HG03039 (cell line): Measurements from ENCODE around the gene CYB5R3.

Source experiments
- ATAC-seq: cut with Tn5 transposase; IDR thresholded peaks from one replicate; pipeline ENCODE4 v1.9.1; 2021; ENCODE audit warnings: mild to moderate bottlenecking, moderate library complexity; ENCODE audit not compliant: unreplicated experiment

CYB5R3 gene

DNA sequence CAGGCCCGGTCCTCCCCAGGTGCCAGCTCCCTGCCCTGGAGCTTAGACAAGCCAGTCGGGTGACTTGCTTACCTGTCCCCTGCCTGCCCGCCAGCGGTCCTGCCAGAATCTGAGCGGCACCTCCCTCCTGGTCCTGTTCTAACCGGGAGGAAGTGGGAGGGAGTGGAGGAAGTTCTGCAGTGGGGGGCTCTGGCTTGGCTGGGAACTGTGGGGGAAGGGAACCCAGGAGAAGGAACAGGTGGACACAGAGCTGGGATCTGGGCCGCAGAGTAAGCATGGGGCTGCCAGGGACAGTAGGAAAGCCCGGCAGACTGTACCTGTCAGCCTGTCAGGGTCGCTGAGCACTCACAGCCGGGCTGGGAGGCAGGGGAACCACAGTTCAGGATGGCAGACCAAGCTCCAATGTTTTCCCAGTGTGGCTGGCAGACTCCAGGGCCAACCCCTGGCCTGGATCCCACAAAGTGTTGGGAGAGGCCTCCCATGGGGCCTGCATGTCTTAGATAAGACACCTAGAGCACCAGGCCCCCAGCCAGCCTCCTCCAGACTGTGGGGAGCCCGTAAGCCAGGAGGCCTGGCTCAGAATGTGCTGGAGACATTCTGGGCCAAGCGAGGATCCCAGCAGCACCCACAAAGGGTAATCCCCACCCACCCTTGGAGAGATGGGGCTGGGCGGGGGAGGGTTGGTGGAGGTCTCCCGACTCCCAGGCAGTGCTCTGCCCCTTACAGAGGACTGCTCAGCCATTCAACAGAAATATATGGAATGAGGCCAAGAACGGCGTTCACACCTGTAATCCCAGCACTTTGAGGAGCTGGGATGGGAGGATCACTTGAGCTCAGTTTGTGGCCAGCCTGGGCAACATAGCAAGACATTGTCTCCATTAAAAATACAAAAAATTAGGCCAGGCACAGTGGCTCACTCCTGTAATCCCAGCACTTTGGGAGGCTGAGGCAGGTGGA lies 2.3 kb downstream of the CYB5R3 start:
- no peak for ATAC-seq

DNA sequence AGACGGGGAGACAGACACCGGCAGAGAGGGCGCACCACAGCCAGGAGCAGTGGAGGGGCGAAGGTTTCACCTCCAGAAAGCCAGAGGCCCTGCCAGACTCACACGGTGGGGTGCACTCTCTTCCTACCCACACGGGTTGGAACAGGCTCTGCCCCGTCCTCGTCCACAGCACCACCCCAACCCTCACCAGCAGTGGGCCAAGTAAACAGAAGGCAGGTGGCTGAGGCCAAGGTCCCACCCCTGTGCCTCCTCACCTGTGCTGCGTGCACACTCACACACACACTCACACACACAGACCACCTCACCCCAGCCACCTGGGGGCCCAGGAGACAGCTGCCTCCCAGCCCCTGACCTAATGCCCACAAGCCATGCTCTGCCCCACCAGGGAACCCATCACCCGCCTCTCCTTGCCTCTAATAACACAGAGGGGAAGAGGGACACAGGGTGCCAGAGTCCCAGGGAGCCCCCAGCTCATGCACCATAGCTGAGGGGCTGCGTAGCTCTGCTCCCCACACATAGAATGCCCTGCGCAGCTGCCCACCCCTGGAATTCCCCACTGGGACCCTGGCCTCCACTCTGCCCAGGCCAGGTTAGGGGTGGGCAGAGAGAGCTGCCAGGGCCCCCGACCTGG lies 3.1 kb downstream of the CYB5R3 start:
- ATAC-seq, result no peak

DNA sequence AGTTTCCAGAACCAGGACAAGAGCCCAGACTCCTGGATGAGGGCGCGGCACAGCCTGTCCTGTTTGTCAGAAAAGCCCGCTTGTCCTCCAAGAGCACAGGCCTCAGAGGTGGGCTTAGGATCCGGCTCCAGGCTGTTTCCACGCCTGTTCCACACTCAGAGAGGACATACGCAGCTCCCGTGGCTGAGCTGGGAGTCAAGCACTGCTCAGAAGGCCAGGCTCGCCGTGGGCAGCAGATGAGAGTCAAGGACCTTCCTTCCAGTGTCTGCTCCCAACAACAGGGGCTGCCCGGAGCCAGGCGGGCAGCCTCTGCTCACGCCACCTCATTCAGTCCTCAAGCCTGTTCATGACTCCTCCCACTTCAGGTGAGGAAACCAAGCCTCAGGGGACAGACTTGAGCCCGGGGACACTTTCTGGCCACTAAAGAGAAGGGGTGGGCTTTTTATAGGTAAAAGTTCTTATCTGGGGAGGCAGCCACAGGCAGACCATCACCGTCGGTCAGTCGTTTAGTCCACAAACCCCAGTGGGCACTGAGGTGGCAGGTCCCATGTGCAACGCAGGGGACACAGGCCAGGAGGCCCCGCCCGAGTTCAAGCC lies 3.8 kb downstream of the CYB5R3 start:
- no peak for ATAC-seq

DNA sequence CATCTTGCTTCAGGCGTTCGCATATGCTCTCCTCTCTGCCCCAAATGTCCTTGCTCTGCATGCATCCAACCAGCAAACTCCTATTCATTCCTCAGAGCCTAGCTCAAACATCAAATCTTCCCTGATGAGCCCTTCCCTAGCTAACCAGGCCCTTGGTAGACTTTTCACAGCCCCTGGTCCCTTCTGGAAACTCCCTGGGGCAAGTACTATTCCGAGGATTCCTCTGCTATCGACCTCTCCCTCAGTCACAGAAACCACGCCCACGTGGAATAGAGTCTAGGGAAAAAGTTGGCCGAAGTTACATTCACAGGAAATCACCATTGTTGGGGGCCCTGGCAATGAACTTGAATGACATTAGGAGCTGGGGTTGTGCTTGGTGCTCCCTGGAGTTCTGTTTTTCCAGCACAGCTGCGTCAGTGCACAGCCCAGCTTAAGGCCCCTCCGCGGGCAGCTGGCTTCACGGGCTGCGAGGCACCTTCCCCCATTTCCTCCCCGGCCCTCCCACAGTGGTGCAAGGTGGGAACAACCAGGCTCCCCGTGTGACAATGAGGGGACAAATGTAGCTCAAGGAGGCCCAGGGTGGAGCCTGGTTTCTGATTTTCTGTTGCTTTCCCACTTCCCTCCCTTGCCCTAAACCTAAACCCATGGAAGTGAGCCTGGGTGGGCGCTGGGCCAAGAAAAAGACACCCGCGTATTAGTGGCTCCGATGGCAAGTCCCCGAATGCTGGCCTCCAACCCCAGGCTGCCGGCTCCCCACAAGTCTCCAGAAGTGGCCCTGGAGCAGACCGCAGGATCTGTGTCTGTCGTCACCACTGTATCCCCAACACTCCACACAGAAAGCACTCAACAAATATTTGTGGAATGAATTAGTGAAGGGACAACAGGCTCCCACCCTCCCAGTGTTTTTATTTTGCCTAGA lies 4.5 kb downstream of the CYB5R3 start:
- no peak for ATAC-seq

DNA sequence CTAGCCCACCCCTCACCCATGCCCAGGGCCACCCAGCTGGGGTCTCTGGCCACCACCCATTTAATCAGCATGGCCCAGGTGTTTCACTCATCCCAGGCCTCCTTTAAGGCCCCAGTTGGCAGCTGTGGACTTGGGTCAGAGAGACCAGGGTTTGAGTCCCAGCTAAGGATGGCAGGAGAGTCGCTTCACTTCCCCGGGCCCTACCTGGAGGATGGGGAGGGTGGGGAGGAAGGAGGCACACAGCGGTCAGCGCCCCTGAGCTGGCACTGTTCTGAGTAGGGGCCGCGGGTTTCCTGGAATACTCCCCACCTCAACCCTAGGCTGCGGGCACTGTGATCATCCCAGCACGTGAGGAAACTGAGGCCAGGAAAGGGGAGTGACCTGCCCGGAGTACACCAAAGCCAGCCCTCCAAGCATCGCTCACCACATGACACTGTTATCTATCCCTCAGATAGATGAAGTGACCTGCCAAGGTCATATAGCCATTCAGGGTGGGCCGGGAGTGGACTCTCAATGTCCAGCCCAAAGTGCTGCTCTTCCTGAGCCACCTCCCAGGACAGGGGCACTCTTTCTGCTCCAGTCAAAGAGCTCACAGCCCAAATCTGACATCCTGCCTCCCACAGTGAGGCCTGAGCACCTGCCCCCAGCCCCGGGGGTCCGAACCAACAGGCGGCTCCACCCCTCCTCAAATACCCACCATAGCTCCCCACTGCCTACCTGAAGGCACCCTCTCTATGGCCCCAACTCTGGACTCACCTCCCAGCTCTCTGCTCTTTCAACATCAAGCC lies 5.4 kb downstream of the CYB5R3 start:
- ATAC-seq, result no peak

DNA sequence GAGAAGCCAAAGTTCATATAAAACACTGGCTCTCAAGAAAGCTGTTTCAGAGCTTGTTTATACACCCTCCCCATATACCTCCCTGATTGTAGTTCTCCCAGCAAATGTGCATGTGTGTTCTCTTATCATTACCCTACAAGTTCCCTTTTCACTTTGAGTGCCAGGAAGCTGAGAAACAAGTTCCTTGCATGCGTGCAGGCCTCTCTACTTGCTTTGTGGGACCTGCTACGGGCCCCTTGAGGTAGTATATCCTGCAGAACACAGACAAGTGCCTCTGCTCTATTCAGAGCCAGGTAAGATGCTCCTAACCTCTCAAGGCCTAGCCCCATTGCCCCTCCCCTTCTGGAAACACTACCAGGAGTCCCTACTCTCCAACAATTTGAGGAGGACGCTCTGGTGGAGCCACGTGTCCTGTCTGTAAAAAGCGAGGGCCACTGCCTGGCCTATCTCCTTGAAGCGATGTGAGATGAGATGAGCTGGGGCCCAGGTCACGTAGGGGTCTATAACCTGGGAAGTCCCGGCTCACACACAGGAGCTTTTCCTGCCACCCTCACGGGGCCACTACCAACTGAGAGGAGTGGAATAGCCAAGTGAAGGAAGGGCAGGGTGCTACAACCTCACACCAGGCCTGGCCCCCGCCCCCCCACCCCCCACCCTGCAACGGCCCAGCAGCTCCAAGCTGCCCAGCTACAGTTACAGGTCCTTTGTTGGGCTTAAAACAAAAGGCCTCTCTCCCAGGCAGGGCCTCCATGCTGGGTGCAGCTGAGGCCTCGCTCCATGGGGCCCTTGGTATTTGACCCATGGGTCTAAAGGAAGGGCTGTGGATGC lies 6.2 kb downstream of the CYB5R3 start:
- no peak for ATAC-seq

DNA sequence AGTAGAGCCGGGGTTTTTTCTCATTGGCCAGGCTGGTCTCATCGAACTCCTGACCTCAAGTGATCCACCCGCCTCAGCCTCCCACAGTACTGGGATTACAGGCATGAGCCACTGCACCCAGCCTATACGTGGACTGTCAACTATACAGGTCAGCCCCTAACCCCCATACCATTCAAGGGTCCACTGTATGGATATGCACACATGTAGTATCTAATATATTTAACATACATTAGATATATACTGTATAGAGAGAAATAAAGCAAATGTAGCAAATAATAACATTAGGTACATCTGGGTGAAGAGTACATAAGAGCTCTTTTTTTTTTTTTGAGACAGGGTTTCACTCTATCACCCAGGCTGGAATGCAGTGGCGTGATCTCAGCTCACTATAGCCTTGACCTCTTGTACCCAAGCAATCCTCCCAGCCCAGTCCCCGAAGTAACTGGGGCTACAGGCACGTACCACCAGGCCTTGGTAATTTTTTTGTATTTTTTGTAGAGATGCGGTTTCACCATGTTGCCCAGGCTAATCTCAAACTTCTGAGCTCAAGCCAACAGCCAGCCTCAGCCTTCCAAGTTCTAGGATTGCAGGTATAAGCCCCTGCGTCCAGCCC lies 7.3 kb downstream of the CYB5R3 start:
- ATAC-seq, result no peak

DNA sequence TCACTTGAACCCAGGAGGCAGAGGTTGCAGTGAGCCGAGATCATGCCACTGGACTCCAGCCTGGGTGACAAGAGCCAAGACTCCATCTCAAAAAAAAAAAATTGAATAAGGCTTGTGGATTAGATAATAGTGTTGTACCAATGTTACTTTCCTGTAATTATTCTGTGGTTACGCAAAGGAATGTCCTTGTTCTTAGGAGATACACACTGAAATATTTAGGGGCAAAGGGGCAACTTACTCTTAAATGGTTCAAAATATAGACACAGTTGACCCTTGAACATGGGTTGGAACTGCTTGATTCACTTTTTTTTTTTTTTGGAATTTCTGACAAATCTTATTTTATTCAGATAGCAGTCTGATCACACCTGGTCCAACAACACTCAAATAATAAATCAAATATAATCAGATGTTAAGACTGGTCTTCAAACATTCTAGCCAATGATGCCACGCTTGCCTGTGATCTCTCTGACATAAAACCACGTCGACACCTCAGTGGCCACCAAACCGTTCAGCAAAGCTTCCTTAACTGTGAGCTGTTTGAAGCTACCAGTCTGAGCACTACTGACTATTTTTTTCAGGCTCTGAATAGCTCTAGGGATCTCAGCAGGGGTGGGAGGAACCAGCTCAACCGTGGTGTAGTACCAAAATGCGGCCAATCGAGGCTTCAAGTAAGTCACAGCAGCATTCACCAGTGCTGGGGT lies 9.5 kb downstream of the CYB5R3 start:
- no peak for ATAC-seq

DNA sequence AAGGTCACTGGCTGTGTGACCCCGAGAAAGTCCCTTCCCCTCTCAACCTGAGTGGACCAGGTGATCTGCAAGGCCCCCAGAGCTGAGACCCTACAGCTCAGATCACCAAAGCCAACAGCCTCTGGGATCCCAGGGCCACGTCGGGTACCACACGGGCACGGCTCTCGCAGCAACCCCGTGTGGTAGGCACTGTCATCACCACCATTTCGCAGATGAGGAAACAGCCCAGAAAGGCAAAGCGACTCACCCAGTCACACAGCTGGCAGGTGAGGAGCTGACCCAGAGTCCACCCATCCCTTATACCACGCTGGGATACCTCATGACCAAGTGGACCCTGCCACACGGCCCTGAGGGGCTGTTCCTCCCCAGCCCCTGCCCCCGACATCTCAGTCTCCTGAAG lies 11.6 kb downstream of the CYB5R3 start:
- no peak for ATAC-seq

DNA sequence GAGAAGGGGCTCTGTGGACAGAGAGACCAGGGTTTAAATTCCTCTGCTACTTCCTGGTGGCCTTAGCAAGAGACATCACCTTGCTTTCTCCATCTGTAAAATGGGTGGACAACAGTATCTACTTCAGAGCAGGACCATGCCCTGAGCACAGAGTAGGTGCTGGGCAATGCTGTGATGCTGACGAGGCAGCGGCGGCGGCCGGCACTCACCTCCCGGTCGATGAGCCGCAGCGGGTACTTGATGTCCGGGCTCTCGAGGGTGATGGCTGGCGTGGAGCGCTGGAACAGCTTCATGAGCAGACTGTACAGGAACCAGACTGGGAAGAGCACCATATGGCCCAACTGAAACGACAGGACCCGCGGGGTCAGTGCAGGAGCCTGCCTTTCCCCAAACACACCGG lies 12.7 kb downstream of the CYB5R3 start:
- ATAC-seq, result no peak

DNA sequence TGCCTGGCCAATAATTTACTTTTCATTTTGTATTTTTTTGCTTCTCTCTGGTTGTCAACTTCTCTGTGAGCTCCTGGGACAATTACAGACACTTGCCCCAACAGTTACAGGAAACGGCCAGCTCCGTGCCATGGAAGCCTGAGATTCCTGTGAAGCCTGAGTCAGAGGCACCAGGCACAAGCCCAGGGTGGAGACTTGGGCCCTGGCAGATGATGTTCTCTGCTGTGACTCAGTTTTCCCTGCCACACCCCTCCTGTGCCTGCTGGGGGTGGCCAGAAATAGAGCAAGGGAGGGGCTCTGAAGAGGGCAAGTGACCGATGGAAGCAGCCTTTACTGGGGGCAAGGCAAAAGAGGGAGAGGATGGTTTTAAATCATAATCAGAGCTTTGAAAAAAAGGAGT lies 13.7 kb downstream of the CYB5R3 start:
- no peak for ATAC-seq

DNA sequence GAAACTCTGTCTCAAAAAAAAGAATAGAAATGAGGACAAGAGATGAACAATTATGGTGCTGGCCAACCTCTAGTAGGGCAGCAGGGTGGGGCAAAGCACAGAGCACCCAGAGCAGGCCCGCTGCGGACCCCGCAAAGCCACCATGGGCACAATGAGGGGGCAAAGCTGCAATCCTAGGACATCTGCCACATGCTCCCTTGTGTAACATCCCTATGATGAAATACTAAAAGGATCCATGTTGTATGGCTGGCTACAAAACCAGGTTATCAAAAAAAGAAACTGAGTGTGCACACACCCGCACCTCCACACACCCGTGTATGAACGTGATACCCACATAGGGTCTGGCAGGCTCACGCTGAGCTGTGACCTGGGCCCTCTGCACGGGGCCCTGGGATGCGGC lies 16.2 kb downstream of the CYB5R3 start:
- ATAC-seq, result no peak

DNA sequence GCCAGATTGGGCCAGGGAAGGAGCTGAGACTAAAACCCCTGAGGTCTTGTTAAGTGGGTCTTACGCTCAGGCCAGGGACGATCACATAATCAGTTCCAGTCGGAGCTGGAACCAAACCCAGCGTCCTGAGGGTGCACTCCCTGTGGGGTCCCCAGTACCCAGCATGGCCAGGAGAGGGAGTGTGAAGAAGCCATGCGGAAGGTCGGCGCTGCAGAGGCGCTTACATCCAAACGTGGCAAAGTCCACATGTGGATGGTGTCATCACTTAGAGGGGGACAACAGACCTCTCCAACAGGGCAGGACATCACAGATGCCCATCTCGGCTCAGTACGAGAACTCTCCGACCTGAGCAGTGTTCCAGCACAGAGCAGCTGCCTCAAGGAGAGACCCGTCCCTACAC lies 17.1 kb downstream of the CYB5R3 start:
- ATAC-seq, result no peak

DNA sequence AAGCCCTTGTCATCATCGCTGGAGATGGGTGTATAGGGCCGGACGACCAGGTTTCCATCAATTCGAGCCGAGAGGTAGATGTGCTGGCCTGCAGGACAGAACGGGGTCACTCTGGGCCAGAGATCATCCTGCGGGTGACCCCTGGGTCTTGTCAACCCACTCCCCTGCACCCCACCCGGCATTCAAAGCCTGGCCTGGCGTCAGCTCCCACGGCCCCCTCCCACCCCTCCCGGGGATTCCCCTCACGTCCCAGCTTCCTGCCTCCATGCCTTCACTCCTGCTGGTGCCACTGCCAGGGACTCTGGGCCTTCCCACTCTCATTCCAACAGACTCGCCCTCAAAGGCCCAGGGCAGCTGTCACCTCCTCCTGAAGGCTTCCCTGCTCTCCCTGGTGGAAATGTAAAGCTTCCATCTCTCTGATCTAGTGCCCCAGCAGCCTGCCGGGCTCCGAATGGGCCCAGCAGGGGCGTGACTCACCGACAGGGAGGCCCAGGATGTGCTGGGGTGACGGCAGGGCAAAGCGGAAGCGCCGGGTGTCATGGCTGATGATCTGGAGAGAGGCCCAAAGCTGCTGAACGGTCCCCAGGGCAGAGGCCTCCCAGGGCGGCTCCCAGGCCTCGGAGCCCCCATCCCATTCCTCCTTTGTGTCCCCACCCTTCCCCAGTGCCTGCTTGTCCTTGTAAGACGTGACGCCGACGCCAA lies 18.1 kb downstream of the CYB5R3 start:
- no peak for ATAC-seq

DNA sequence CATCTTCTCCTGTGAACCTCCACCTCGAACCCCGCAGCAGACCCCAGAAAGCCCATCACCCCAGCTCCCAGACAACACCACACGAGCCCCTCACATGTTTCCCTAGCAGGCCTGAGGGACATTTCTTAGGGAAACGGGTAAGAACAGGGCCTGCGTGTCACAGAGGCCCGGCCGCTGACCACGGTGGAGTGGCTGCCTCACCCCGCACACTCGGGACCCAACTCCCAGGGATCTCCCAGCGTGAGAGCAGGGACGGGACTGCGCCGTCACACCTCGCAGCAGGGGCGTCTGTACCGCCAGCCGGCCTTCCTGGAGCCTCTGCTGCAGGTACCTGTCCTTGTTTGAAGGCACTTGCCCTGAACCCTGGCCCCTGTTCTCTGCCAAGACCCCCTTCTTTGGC lies 19.0 kb downstream of the CYB5R3 start:
- no peak for ATAC-seq

DNA sequence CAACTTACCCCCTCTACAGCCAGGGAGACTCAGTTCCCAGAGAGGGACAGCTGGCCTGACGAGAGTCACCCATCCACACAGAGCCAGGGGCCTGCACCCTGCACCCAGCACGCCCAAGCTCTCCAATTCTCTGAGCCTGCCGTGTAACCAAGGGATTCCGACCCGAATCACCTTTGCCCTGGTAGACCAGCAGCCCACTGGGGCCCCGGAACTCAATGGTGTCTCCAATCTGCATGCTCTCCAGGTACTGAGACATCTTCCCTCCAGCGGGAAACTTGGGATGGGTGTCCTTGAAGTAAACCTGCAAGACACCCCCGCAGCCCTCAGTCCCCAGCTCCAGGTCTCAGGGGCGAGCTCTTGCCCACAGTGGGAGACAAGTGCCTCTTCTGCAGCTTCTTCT lies 21.2 kb downstream of the CYB5R3 start:
- ATAC-seq, result no peak

DNA sequence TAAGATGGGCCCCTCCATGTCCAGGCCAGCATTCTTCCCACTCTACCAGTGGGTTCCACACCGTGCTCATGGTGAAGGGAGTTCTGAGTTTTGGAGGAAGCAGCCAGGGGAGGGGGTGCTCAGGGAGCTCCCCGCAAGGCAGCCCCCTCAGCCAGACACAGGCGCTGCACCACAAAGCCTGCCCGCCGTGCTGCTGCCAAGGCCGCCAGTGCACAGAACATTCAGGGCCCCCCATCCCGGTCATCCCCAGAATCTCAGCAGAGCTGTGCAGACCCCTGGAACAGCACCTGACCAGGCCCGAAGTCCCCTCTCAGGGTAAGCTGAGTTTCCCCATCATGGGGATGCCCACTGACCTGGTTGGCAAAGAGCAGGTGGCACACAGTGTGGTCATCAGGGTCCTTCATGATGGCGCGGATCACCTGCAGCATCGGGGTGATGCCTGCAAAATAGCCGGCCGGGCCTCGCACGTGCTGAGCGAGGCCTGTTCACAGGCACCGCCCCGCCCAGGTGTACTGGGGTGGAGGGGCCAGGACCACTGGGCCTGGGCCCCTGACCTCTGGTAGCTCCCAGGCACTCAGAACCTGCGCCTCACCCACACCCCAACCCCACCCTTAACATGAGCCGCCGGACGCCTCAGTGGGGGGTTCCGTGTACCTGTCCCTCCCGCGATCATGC lies 22.1 kb downstream of the CYB5R3 start:
- no peak for ATAC-seq
